NCI-H1105 treated with DMSO at 0.1 percent for 48 hours (cell line): ENCODE data around the gene OR4A5.
"Not testable (repeated sequence)": the region's sequence is repeated elsewhere in the genome, so short reads cannot be mapped to it uniquely, and the experiment has no call there.

Experiments
- DNase-seq: peaks from one replicate; lab custom pipeline; 2025; lab: John Stamatoyannopoulos, UW

The OR4A5 gene

GRCh38 chr11:54706532-54706931 lies at the start of gene OR4A5:
Gene OR4A5 (plus strand): TSS chr11:54706832. CDS start chr11:54706885, 53 bp downstream.
- DNase-seq = not testable (repeated sequence)

- not testable (repeated sequence) for DNase-seq
These were observed 13.5 kb downstream of the OR4A5 start for GRCh38 chr11:54720094-54720493.
